Ishikawa (cell line): ENCODE results near the gene FBXL17.

Experiments
- CEBPB ChIP-seq: IDR thresholded peaks from 2 replicates; pipeline ENCODE4 v1.6.1; 2012
- MAX ChIP-seq: IDR thresholded peaks from 2 replicates; pipeline ENCODE4 v1.6.1; 2012
- NFIC ChIP-seq: IDR thresholded peaks from 2 replicates; pipeline ENCODE4 v1.6.1; 2012
- TAF1 ChIP-seq: IDR thresholded peaks from 2 replicates; pipeline ENCODE4 v1.6.1; 2012; ENCODE audit warnings: low read depth, mild to moderate bottlenecking
- YY1 ChIP-seq: IDR thresholded peaks from 2 replicates; pipeline ENCODE4 v1.6.1; 2012; ENCODE audit warnings: low read depth
- ZBTB7A ChIP-seq: IDR thresholded peaks from 2 replicates; pipeline ENCODE4 v1.6.1; 2012; ENCODE audit warnings: low read depth
- TF ChIP-seq, protein P1 (sequence below): IDR thresholded peaks from 2 replicates; pipeline ENCODE4 v1.6.1; 2012; ENCODE audit warnings: low read depth, mild to moderate bottlenecking

GRCh38 chr5:108382784-108383330, 959 bp upstream of the FBXL17 start:
- TF ChIP-seq, protein P1, sequence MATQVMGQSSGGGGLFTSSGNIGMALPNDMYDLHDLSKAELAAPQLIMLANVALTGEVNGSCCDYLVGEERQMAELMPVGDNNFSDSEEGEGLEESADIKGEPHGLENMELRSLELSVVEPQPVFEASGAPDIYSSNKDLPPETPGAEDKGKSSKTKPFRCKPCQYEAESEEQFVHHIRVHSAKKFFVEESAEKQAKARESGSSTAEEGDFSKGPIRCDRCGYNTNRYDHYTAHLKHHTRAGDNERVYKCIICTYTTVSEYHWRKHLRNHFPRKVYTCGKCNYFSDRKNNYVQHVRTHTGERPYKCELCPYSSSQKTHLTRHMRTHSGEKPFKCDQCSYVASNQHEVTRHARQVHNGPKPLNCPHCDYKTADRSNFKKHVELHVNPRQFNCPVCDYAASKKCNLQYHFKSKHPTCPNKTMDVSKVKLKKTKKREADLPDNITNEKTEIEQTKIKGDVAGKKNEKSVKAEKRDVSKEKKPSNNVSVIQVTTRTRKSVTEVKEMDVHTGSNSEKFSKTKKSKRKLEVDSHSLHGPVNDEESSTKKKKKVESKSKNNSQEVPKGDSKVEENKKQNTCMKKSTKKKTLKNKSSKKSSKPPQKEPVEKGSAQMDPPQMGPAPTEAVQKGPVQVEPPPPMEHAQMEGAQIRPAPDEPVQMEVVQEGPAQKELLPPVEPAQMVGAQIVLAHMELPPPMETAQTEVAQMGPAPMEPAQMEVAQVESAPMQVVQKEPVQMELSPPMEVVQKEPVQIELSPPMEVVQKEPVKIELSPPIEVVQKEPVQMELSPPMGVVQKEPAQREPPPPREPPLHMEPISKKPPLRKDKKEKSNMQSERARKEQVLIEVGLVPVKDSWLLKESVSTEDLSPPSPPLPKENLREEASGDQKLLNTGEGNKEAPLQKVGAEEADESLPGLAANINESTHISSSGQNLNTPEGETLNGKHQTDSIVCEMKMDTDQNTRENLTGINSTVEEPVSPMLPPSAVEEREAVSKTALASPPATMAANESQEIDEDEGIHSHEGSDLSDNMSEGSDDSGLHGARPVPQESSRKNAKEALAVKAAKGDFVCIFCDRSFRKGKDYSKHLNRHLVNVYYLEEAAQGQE: no peak
- TF ChIP-seq TAF1 (no peak), NFIC (no peak), CEBPB (no peak), MAX (no peak), ZBTB7A (no peak), YY1 (no peak)
